GM18909 (cell line): ENCODE data around the gene TMEM229B.

Source experiments
- ATAC-seq: cut with Tn5 transposase; IDR thresholded peaks from one replicate; pipeline ENCODE4 v1.9.1; 2021; ENCODE audit warnings: mild to moderate bottlenecking; ENCODE audit not compliant: unreplicated experiment, poor library complexity

Gene TMEM229B

DNA sequence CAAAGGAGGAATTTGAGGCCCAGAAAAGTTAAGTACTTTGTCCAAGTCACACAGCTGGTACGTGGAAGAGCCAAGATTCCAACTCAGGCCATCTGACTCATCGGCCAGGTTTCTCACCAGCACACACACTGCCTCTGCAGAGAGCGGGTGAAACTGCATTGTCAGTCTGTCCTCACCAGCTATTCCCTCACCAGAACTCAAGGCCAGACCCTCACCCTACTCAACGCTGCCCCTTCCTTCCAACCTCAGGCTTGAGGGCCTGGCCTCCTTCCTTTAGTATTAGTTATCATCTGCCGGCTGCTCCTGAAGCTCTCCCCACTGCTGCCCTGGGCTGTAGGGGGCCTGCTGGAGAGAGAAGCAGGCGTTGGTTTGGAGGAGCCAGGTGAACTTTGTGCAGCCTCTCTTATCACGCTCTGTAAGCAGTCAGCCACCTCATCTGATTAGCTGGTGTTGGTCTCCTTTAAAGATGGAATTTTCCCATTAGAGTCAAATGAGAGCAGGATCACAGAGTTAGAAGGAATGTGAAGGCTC is 60.0 kb downstream of the TMEM229B start:
- no peak for ATAC-seq

DNA sequence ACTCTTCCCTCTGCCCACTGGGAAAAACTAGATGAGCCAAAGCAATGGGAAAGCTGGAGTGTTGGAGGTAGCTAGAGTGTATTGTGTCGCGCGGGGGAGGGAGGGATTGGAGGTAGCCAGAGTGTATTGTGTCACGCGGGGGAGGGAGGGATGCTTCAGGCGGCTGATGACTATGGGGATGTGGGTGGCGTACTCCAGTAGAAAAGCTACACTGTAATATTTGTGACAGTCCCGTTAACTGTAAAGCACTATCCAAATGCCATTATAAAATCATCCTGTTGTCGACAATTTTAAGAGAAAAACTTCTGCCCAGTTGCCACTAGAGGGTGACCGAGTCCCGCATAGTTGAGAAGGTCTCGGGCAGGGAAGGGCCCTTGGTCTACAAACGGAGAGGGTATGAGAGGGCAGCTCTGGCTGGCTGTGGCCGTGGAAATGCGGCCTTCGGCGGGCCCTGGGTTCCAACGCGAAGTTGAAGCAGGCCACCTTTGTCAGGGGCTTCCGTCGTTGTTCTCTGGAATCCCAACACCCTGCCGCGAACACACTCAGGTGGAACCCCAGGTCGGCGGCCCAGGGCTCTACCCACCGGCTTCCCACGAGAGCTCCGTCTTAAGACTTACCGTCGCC is 61.4 kb downstream of the TMEM229B start:
- no peak for ATAC-seq

DNA sequence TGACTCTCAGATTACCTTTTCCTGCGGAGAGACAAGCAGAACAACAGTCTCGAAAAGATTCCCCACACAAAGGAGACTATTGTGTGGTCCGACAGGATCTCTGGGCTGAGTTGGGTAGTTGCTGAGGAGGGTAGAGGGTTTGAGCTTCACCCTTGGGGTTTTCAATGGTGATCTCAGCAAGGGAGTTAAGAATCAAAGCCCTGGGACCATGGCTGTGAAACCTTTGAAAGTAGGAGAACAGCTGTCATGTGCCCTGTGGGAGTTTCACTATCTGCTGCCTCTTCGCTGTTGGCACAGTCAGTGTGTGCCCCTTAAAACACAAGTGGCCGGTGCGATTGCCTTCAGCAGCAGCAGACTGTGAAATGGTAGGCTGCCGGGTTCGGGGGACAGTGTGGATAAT is 62.4 kb downstream of the TMEM229B start:
- no peak for ATAC-seq

DNA sequence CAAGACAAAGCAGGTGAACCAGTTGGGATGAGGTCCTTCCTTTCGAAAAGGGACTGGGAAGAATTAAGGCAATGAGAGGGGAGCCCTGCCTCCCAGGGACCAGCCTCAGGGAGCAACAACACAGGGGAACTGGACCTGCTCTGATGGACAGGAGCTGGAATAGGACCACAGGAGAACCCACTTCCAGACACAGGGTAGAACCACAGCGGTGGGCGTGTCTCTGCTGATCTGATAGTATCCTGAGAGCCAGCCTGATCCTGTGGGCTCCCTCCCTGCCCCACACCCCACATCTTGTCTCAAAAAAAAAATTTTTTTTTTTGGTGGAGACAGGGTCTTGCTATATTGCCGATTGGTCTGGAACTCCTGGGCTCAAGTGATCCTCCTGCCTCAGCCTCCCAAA is 62.9 kb downstream of the TMEM229B start:
- ATAC-seq: no peak

DNA sequence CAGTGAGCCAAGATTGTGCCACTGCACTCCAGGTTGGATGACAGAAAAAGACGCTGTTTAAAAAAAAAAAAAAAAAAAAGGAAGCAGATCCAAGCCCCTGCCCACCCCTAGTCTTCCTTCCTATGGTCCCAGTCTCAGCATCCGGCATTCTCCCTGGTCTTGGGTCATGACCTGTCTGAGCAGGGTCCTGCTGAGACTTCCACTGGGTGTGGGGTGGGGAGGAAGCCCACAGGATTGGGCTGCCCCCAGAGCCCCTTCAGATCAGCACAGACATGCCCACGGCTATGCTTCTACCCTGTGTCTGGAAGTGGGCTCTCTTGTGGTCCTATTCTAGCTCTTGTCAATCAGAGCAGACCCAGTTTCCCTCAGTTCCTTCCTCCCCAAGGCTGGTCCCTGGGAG is 64.0 kb downstream of the TMEM229B start:
- ATAC-seq: no peak

DNA sequence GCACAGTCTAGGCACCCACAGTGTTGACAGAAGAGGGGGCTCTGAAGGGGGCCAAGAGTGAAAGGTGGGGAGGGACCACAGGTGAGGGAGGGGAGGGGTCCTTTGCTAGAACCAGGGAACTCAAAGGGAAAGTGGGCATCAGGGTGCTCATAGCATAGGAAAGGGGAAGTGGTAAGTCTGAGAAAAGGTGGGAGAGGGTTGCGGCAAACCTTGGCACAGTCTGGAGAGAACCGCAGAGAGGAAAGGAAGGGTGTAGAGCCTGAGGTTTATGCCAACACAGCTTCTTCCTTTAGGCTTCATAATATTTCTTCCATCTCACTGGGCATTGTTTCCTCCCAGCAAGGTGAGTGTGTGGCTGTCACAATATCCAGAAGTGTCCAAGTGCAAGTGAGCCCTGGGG is 65.1 kb downstream of the TMEM229B start:
- no peak for ATAC-seq

DNA sequence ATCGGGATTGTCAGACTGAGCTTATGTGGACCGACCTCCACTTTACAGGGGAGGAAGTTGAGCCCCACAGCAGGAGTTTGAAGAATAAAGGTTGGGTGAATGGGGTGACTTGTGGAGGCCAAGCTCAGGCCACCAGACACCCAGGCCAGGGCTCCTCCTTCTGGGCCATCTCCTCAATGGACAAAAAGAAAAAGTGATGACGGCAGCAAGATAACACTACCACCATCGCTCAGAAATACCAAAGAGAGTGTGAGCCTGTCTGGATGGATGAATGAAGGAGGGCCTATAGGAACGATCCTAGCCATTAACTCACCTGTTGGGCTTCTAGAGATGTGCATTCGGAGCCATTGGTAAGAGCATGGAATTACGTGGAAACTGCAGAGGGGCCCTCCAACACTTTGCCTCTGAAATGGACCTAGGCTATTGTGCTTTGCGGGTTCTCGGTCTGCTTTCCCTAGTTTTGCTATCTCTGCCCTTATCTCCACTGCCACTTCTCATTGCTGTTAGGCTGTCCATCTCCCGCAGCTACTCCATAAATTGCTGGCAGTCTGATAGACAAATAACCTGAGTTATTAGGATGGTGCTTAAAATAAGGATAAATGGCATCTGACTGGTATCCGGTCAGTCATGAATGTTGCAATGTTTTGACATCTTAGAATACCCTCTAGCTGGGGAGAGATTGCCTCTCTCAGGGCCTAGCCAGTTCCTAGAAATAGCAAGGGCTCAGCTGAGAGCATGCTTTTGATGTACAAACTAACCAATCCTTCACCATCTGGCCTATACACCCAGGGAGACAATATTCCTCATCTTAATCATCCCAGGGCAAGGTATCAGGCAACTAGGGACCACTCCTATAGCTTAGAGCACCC is 66.9 kb downstream of the TMEM229B start:
- ATAC-seq: no peak
